B cell (primary cell): ENCODE data around the gene ZNF330. TPM values are rescaled to one million over a fixed set of nuclear protein-coding genes. Genes with fewer than 3 reads are reported as not detected.

ENCODE experiments used
- ATAC-seq: fragments of 200-7000 bp; cut with Tn5 transposase; one replicate; pipeline ENCODE4 v1.10.0; 2021; ENCODE audit warnings: low read depth, mild to moderate bottlenecking, moderate number of reproducible peaks, moderate library complexity
- CTCF ChIA-PET: fragments of 350-600 bp; sonication (Branson Sonifier 250); formaldehyde crosslinking; loops from one replicate; lab custom pipeline; 2021; ENCODE audit warnings: antibody characterized with exemption, inconsistent platforms; lab: Charles Lee
- POLR2A ChIA-PET: fragments of 350-600 bp; sonication (Branson Sonifier 250); formaldehyde crosslinking; loops from one replicate; lab custom pipeline; 2021; ENCODE audit warnings: antibody characterized with exemption; lab: Charles Lee
- DNase-seq: peaks from one replicate; pipeline ENCODE4 v3.0.0; 2013
- H2AFZ ChIP-seq: 2 replicates; pipeline ENCODE4 v1.6.1; 2012; ENCODE audit warnings: mild to moderate bottlenecking, low read depth, low read length; ENCODE audit not compliant: insufficient read depth, poor library complexity, severe bottlenecking
- H3K27ac ChIP-seq, 2 donors: 1 replicate in 1 of 2; 2 replicates in 1 of 2; pipeline ENCODE4 v1.5.1; 2012 to 2013; ENCODE audit warnings: low read length in 2 of 2, mild to moderate bottlenecking in 2 of 2, moderate library complexity in 1 of 2
- H3K27me3 ChIP-seq, 4 experiments: fragments of 200-600 bp in 1 of 4; sonication (generic) in 1 of 4; replicated peaks in 1 of 4; 1 replicate in 2 of 4; 2 replicates in 2 of 4; pipeline versions ENCODE4 v1.6.1 to v1.7.0; 2013 to 2016; ENCODE audit warnings: low read length in 3 of 4, mild to moderate bottlenecking in 2 of 4, mixed read lengths in 1 of 4, moderate library complexity in 1 of 4; ENCODE audit not compliant: insufficient read depth in 4 of 4, control insufficient read depth in 3 of 4; ENCODE audit errors: control extremely low read depth in 1 of 4
- H3K36me3 ChIP-seq, 2 experiments: replicated peaks in 1 of 2; 1 replicate in 1 of 2; 2 replicates in 1 of 2; pipeline versions ENCODE4 v1.6.1 to v1.7.1; 2013; ENCODE audit warnings: low read length in 1 of 2; ENCODE audit not compliant: insufficient read depth in 2 of 2, control insufficient read depth in 1 of 2; ENCODE audit errors: control extremely low read depth in 1 of 2, extremely low read depth in 1 of 2
- H3K4me1 ChIP-seq, 2 donors: fragments of 200-600 bp in 1 of 2; sonication (generic) in 1 of 2; 1 replicate in 1 of 2; 2 replicates in 1 of 2; pipeline versions ENCODE4 v1.5.1 to v1.6.1; 2013 to 2017; ENCODE audit warnings: low read length in 2 of 2; ENCODE audit not compliant: control insufficient read depth in 2 of 2, insufficient read depth in 2 of 2
- H3K4me2 ChIP-seq: replicated peaks from 2 replicates; pipeline ENCODE3; 2012; ENCODE audit warnings: mild to moderate bottlenecking, low read depth, low read length; ENCODE audit not compliant: poor library complexity, severe bottlenecking
- H3K4me3 ChIP-seq, 5 experiments: fragments of 200-600 bp in 1 of 5; sonication (generic) in 1 of 5; 1 replicate in 3 of 5; 2 replicates in 2 of 5; pipeline versions ENCODE4 v1.5.1 to v1.7.0; 2011 to 2016; ENCODE audit warnings: low read length in 4 of 5, mild to moderate bottlenecking in 4 of 5, low read depth in 2 of 5, control low read depth in 1 of 5, moderate library complexity in 1 of 5; ENCODE audit not compliant: insufficient read depth in 1 of 5; ENCODE audit errors: control extremely low read depth in 1 of 5, extremely low read depth in 1 of 5
- H3K79me2 ChIP-seq: fragments of 200-600 bp; sonication (generic); one replicate; pipeline ENCODE4 v1.6.0; 2016; ENCODE audit warnings: low read length; ENCODE audit not compliant: control insufficient read depth, insufficient read depth
- H3K9ac ChIP-seq: fragments of 200-600 bp; sonication (generic); 2 replicates; pipeline ENCODE4 v1.6.1; 2017; ENCODE audit warnings: mild to moderate bottlenecking, low read length, moderate library complexity
- H3K9me3 ChIP-seq, 3 donors: one replicate each; pipeline versions ENCODE4 v1.6.1 to v1.7.1; 2013; ENCODE audit warnings: low read length in 2 of 3; ENCODE audit not compliant: control insufficient read depth in 2 of 3, insufficient read depth in 1 of 3; ENCODE audit errors: control extremely low read depth in 1 of 3
- H4K20me1 ChIP-seq: 2 replicates; pipeline ENCODE4 v1.6.0; 2012; ENCODE audit warnings: mild to moderate bottlenecking, low read length; ENCODE audit not compliant: insufficient read depth, control insufficient read depth, poor library complexity, severe bottlenecking
- H3K27ac Mint-ChIP-seq: one replicate; pipeline ENCODE4 v1.8.0; 2021; ENCODE audit warnings: mixed read lengths
- H3K27me3 Mint-ChIP-seq: one replicate; pipeline ENCODE4 v1.8.0; 2021; ENCODE audit warnings: mixed read lengths
- H3K4me1 Mint-ChIP-seq: one replicate; pipeline ENCODE4 v1.8.0; 2021; ENCODE audit warnings: mixed read lengths
- H3K4me3 Mint-ChIP-seq: one replicate; pipeline ENCODE4 v1.8.0; 2021; ENCODE audit warnings: mixed read lengths
- H3K9me3 Mint-ChIP-seq: one replicate; pipeline ENCODE4 v1.8.0; 2022; ENCODE audit warnings: mixed read lengths; ENCODE audit not compliant: insufficient read depth
- EZH2 ChIP-seq: IDR thresholded peaks from 2 replicates; pipeline ENCODE4 v1.6.1; 2012; ENCODE audit warnings: borderline replicate concordance, low read depth, mild to moderate bottlenecking, moderate library complexity, low read length; ENCODE audit not compliant: insufficient read depth, poor library complexity, severe bottlenecking
- WGBS: methylation state at CpG from one replicate; pipeline ENCODE4 v1.1.5; 2013; ENCODE audit warnings: missing lambda C conversion rate; ENCODE audit not compliant: insufficient coverage; 5-methylcytosine and 5-hydroxymethylcytosine counted together
- intact Hi-C: fragments of 100-400 bp; cut with micrococcal nuclease; formaldehyde crosslinking; loops from one replicate; pipeline ENCODE4 v1.10.0; 2022
- polyA plus RNA-seq: library from polyadenylated mRNA; depleted of rRNA; stranded (reverse); fragments of >200 nt; gene quantifications from 2 replicates; pipeline ENCODE4 v1.2.3, GENCODE V29; 2012
- total RNA-seq, 2 donors: library from RNA; stranded (reverse); fragments of 120-200 nt in 1 of 2; gene quantifications; 1 replicate in 1 of 2; 2 replicates in 1 of 2; pipeline versions ENCODE4 v1.2.3 to v1.2.4, GENCODE V29; 2013 to 2022
- TF ChIP-seq, protein P1 (sequence below): fragments of 200-600 bp; IDR thresholded peaks from one replicate; pipeline ENCODE4 v1.8.0; 2022; ENCODE audit warnings: antibody characterized with exemption, mild to moderate bottlenecking

The ZNF330 gene
- total and polyA plus RNA-seq, 2 donors (not counting 1 experiment from before 2014, with no cell fraction given) = 16.5 to 29.4 TPM

DNA sequence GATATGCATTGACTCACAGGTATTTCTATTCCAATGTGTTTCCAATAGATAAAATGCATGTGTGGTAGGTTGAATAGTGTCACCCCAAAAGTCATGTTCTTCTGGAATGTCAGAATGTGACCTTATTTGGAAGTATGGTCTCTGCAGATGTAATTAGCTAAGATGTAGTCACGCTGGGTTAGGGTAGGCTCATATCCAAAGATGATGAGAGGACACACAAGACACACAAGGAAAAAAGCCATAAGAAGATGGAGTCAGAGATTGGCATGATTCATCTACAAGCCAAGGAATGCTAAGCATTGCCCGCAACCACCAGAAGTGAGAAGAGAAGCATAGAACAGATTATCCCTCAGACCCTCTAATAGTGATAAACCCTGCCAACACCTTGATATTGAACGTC is 17.5 kb downstream of the ZNF330 start:
- intact Hi-C loops = no loop called here
- 83% methylated on average over 1 of the region's 3 CpGs for WGBS
- CTCF ChIA-PET = no interaction called here

DNA sequence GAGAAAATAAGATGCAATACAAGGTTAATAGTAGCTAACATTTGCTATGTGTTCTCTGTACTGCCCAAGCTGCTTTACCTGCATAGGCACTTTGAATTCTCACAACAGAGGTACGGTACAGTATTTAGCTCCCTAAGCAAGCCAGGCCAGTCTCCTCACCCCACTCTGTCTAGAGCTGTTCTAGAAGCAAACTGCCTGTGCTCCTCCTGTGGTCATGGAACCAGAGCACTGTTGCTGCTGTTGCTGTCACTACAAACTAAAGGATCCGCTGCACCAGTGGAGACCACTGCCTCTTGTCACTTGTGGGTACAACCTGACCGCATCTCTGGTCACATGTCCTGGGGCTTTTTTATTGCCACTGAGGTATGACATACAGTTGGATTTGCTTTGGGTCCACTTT is 19.6 kb downstream of the ZNF330 start:
- TF ChIP-seq EZH2 = no peak
- TF ChIP-seq, protein P1, sequence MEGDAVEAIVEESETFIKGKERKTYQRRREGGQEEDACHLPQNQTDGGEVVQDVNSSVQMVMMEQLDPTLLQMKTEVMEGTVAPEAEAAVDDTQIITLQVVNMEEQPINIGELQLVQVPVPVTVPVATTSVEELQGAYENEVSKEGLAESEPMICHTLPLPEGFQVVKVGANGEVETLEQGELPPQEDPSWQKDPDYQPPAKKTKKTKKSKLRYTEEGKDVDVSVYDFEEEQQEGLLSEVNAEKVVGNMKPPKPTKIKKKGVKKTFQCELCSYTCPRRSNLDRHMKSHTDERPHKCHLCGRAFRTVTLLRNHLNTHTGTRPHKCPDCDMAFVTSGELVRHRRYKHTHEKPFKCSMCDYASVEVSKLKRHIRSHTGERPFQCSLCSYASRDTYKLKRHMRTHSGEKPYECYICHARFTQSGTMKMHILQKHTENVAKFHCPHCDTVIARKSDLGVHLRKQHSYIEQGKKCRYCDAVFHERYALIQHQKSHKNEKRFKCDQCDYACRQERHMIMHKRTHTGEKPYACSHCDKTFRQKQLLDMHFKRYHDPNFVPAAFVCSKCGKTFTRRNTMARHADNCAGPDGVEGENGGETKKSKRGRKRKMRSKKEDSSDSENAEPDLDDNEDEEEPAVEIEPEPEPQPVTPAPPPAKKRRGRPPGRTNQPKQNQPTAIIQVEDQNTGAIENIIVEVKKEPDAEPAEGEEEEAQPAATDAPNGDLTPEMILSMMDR = no peak
- H3K27me3 Mint-ChIP-seq = peaks cover 4% of the 10 kb centered on the region
- 98% methylated on average over 3 of the region's 3 CpGs for WGBS
- H3K4me1 ChIP-seq = no peaks in the 10 kb centered on the region
- H3K9me3 Mint-ChIP-seq = no peaks in the 10 kb centered on the region
- ATAC-seq (no peak), DNase-seq (no peak)
- H3K4me3 Mint-ChIP-seq = no peak overlapping the region
- H3K79me2 ChIP-seq = no peaks in the 10 kb centered on the region
- H3K9ac ChIP-seq = no peak overlapping the region
- H3K27ac ChIP-seq = no peak overlapping the region
- no peak overlapping the region for H2AFZ ChIP-seq
- intact Hi-C loops = no loop called here
- H3K4me3 ChIP-seq = no peak overlapping the region
- H3K36me3 ChIP-seq = peaks cover 0 to 5% of the 10 kb centered on the region in 2 experiments
- no peaks in the 10 kb centered on the region for H3K27me3 ChIP-seq
- H3K4me1 Mint-ChIP-seq = no peaks in the 10 kb centered on the region
- no peaks in the 10 kb centered on the region for H4K20me1 ChIP-seq
- no peak overlapping the region for H3K27ac Mint-ChIP-seq
- ChIA-PET POLR2A (no interaction called here), CTCF (no interaction called here)
- H3K9me3 ChIP-seq = no peaks in the 10 kb centered on the region
- no peak overlapping the region for H3K4me2 ChIP-seq

More for the DNA sequence above, 17.5 kb downstream of the ZNF330 start:
- Mint-ChIP-seq H3K4me3 (no peak overlapping the region), H3K4me1 (no peaks in the 10 kb centered on the region), H3K27ac (no peak overlapping the region), H3K9me3 (no peaks in the 10 kb centered on the region), H3K27me3 (peaks cover 4% of the 10 kb centered on the region)
- POLR2A ChIA-PET = no interaction called here
- DNase-seq (no peak), ATAC-seq (no peak)
- Histone ChIP-seq H3K9me3 (no peaks in the 10 kb centered on the region), H3K27me3 (no peaks in the 10 kb centered on the region), H2AFZ (no peak overlapping the region), H3K4me1 (no peaks in the 10 kb centered on the region), H3K36me3 (peaks cover 0 to 20% of the 10 kb centered on the region in 2 experiments), H3K9ac (no peak overlapping the region), H4K20me1 (no peaks in the 10 kb centered on the region), H3K4me3 (no peak overlapping the region), H3K79me2 (no peaks in the 10 kb centered on the region), H3K27ac (no peak overlapping the region), H3K4me2 (no peak overlapping the region)
- TF ChIP-seq EZH2 = no peak
- TF ChIP-seq, protein P1 = no peak
